Measurements from ENCODE around the gene CES2. TPM values are rescaled to one million over a fixed set of nuclear protein-coding genes. Genes with fewer than 3 reads are reported as not detected.

The CES2 gene
- total and polyA plus RNA-seq, 2 donors (not counting 3 experiments of a cell fraction or from before 2014, with no cell fraction given) = 19.1 to 28.8 TPM

DNA sequence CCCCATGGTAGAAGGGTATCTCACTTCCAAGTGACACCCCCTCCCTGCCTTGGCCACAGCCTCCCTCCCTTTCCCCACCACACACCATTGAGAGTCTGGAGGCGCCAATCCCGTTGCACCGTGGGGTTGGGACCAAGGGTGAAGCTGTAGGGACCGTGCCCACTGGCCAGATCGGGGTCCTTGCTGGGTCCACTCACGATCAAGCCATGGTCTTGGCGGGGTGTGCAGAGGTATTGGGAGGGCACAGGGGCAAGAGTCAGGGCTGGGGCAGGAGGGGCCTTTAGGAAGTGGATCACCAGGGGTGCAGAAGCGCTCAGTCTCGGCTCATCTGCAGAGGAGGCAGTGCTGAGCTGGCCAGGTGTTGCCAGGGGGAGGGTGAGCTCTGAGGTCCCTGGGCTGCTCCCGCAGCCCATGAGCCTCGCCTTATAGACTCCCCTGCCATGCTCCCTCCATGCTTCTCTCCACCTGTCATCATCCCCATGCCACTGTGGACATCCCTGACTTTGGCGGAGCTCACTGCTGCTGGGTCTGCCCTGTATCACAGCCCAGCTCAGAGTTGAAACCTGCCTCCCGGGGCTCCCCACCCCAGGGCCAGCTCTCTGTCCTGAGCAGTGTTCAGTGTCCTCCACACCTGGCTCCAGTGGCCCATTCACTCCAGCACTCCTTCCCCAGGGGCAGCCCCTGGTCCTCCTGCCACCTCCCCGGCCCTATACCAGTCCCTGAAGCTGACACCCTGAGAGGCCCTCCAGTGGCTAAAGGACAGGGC lies 25.0 kb upstream of the CES2 start:
- H3K27me3 ChIP-seq (ENCODE audit: control insufficient read depth in 2 of 2, insufficient read depth in 2 of 2, low read length in 2 of 2) = peaks cover 0 to 2% of the 10 kb centered on the region in 2 experiments
- FAIRE-seq (no peak), DNase-seq (ENCODE audit: low read depth, low spot score) (no peak)
- no peaks in the 10 kb centered on the region for H3K36me3 ChIP-seq (ENCODE audit: control insufficient read depth in 2 of 2, extremely low read depth in 1 of 2, insufficient read depth in 2 of 2, low read length in 2 of 2)
- no TSS peak for BruUV-seq (replicated peaks)
- intact Hi-C loops (cut with micrococcal nuclease) = no loop called here
- no peak overlapping the region for H3K9ac ChIP-seq (replicated peaks; ENCODE audit: extremely low read depth, insufficient read depth, low read length)
- H3K4me3 ChIP-seq (replicated peaks in 1 of 3; ENCODE audit: insufficient read depth in 1 of 3, low read depth in 1 of 3, low read length in 3 of 3) = no peak overlapping the region
- ChIA-PET POLR2A (no interaction called here), CTCF (interaction anchor here (1.0 to 3.1 kb wide), 19 partner anchors 8 to 80 kb away, joined by 3 to 19 read pairs (median 6); partner anchors contain the start of genes CDH16, NAE1 and PDP2)
- H3K27ac ChIP-seq (ENCODE audit: insufficient read depth, low read depth, low read length) = no peak overlapping the region
- no peaks in the 10 kb centered on the region for H3K9me3 ChIP-seq (replicated peaks; ENCODE audit: control insufficient read depth, insufficient read depth, low read length)
- no peaks in the 10 kb centered on the region for H3K4me1 ChIP-seq (ENCODE audit: control insufficient read depth, extremely low read depth, insufficient read depth, low read length)
- H3K79me2 ChIP-seq (ENCODE audit: control insufficient read depth, insufficient read depth, low read length) = no peaks in the 10 kb centered on the region
- no peak for TF ChIP-seq CTCF (IDR thresholded peaks at IDR 0.05; ENCODE audit: extremely low read depth in 1 of 2, insufficient read depth in 1 of 2, low read depth in 1 of 2, low read length in 2 of 2)
- TF ChIP-seq, protein P1, sequence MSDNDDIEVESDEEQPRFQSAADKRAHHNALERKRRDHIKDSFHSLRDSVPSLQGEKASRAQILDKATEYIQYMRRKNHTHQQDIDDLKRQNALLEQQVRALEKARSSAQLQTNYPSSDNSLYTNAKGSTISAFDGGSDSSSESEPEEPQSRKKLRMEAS (IDR thresholded peaks at IDR 0.05; ENCODE audit: insufficient read depth, insufficient read length) = no peak
- no peak for TF ChIP-seq FOS (IDR thresholded peaks at IDR 0.05; ENCODE audit: borderline replicate concordance, insufficient read depth, low read length)
- TF ChIP-seq POLR2A (IDR thresholded peaks at IDR 0.05; ENCODE audit: low read depth, low read length) = no peak
- no peak for TF ChIP-seq GATA2 (IDR thresholded peaks at IDR 0.05; ENCODE audit: insufficient read depth, insufficient read length, low read depth, low read length)
- no peak for TF ChIP-seq JUN (IDR thresholded peaks at IDR 0.05; ENCODE audit: borderline replicate concordance, insufficient read depth, insufficient read length, low read depth)
- TF ChIP-seq POLR2AphosphoS5 (IDR thresholded peaks at IDR 0.05; ENCODE audit: insufficient read depth, low read depth, low read length) = no peak
- no peak for TF ChIP-seq EZH2 (IDR thresholded peaks at IDR 0.05; ENCODE audit: borderline replicate concordance, low read depth, low read length, severe bottlenecking)
- no peak for TF ChIP-seq MYC (IDR thresholded peaks at IDR 0.05; ENCODE audit: low read depth, low read length)
- no peak overlapping the region for H2AFZ ChIP-seq (ENCODE audit: low read depth, low read length)
- dilution Hi-C loops (cut with MboI; ENCODE audit: extremely low pct_ligation_motif_present, low sequenced_read_pairs) = no loop called here
- H3K9me1 ChIP-seq (replicated peaks; ENCODE audit: control insufficient read depth, extremely low read depth, insufficient read depth, low read length) = no peaks in the 10 kb centered on the region
- H4K20me1 ChIP-seq (replicated peaks; ENCODE audit: control insufficient read depth, extremely low read depth, insufficient read depth, low read length) = no peaks in the 10 kb centered on the region
- H3K4me2 ChIP-seq (ENCODE audit: insufficient read depth, low read length) = no peak overlapping the region

Measured in endothelial cell of umbilical vein (primary cell).